Panc1 (cell line): Measurements from ENCODE around the gene MSMP. TPM values are rescaled to one million over a fixed set of nuclear protein-coding genes. Genes with fewer than 3 reads are reported as not detected.

Source experiments
- ATAC-seq: fragments of 200-7000 bp; cut with Tn5 transposase; 2 replicates; pipeline ENCODE4 v1.9.1; 2020; ENCODE audit warnings: mild to moderate bottlenecking, moderate library complexity
- BruUV-seq: library from RNA; stranded (reverse); fragments of 400-500 nt; replicated peaks from 2 replicates; lab custom pipeline; 2021; lab: Mats Ljungman, UMichigan
- CTCF ChIA-PET: fragments of 300-600 bp; sonication (Branson Sonifier 250); formaldehyde crosslinking; loops from one replicate; lab custom pipeline; 2022; ENCODE audit warnings: antibody characterized with exemption; lab: Charles Lee
- POLR2A ChIA-PET: fragments of 300-600 bp; sonication (Branson Sonifier 250); formaldehyde crosslinking; loops from one replicate; lab custom pipeline; 2022; ENCODE audit warnings: antibody characterized with exemption; lab: Charles Lee
- DNase-seq: peaks from one replicate; pipeline ENCODE4 v3.0.0-alpha.2; 2010; ENCODE audit warnings: low read depth, low spot score
- H3K27ac ChIP-seq: 2 replicates; pipeline ENCODE4 v1.5.1; 2011; ENCODE audit warnings: mild to moderate bottlenecking, low read length, inconsistent platforms
- H3K27me3 ChIP-seq: fragments of 200-500 bp; sonication (Bioruptor generic); 2 replicates; pipeline ENCODE4 v1.6.0; 2014; ENCODE audit warnings: low read length, inconsistent platforms; ENCODE audit not compliant: control insufficient read depth, insufficient read depth
- H3K36me3 ChIP-seq: fragments of 200-500 bp; sonication (Bioruptor generic); 2 replicates; pipeline ENCODE4 v1.5.1; 2014; ENCODE audit warnings: inconsistent platforms, mild to moderate bottlenecking, low read length, moderate library complexity; ENCODE audit not compliant: control insufficient read depth, insufficient read depth
- H3K4me1 ChIP-seq: 2 replicates; pipeline ENCODE4 v1.5.1; 2011; ENCODE audit warnings: inconsistent platforms, mild to moderate bottlenecking, low read length, moderate library complexity; ENCODE audit not compliant: control insufficient read depth, insufficient read depth
- H3K4me3 ChIP-seq, 2 experiments: 2 replicates each; pipeline ENCODE4 v1.5.1; 2011 to 2012; ENCODE audit warnings: low read depth in 2 of 2, low read length in 2 of 2, mild to moderate bottlenecking in 2 of 2, inconsistent platforms in 1 of 2, moderate library complexity in 1 of 2
- H3K9me3 ChIP-seq: fragments of 200-500 bp; sonication (Bioruptor generic); 2 replicates; pipeline ENCODE4 v1.5.1; 2014; ENCODE audit warnings: low read depth, mild to moderate bottlenecking, inconsistent platforms, low read length, moderate library complexity; ENCODE audit not compliant: control insufficient read depth, insufficient read depth
- POLR2AphosphoS5 ChIP-seq: IDR thresholded peaks from 2 replicates; pipeline ENCODE4 v1.6.1; 2012; ENCODE audit warnings: mild to moderate bottlenecking, low read depth, low read length, moderate library complexity
- SIN3A ChIP-seq: IDR thresholded peaks from 2 replicates; pipeline ENCODE4 v1.6.1; 2012; ENCODE audit warnings: low read depth, mild to moderate bottlenecking, low read length, moderate library complexity, borderline replicate concordance; ENCODE audit not compliant: insufficient read depth
- TCF7L2 ChIP-seq: IDR thresholded peaks from 2 replicates; pipeline ENCODE4 v1.6.1; 2011; ENCODE audit warnings: mild to moderate bottlenecking, low read depth, low read length, inconsistent platforms
- in situ Hi-C: cut with HindIII; loops from 2 replicates; pipeline ENCODE4 v1.10.0; 2016; ENCODE audit warnings: low sequenced_read_pairs, low pct_unique_long_range_greater_than_20kb
- intact Hi-C: fragments of 100-400 bp; cut with micrococcal nuclease; formaldehyde crosslinking; loops from one replicate; pipeline ENCODE4 v1.10.0; 2022; ENCODE audit not compliant: unreplicated experiment
- total RNA-seq: library from RNA; stranded (reverse); gene quantifications from one replicate; pipeline ENCODE4 v1.2.1, GENCODE V29; 2021; ENCODE audit not compliant: unreplicated experiment
- TF ChIP-seq, protein P1 (sequence below): fragments of 450-650 bp; IDR thresholded peaks from 2 replicates; pipeline ENCODE4 v1.5.1; 2017; ENCODE audit warnings: mild to moderate bottlenecking
- TF ChIP-seq, protein P2 (sequence below), 2 experiments: IDR thresholded peaks; 2 replicates each; pipeline ENCODE4 v1.6.1; 2011 to 2012; ENCODE audit warnings: low read depth in 2 of 2, control low read depth in 1 of 2, low read length in 1 of 2, mild to moderate bottlenecking in 1 of 2, moderate library complexity in 1 of 2; ENCODE audit not compliant: insufficient read depth in 1 of 2

Gene MSMP
- total RNA-seq, 1 experiment from 2014 or later, result 1.4 TPM

DNA sequence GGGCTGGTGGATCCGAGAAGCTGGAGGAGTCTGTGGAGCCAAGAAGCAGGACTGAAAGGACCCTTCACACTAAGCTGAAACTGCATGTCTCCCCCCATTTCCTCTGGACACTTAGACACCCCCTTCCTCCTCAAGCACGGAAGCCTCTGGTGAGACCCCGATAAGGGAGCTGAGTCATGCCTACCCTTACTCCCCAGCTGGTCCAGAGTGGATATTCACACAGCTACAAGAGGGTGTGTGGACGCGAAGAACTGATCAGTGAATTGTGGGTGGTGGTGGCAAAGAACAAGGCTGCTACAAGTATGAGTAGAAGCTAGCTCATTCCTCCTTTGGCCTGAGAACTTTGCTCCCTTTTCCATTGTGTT lies 26.4 kb downstream of the MSMP start:
- intact Hi-C loops, result loop anchor here (5.0 kb wide), 1 partner anchor 65 kb away; no protein-coding TSS in a partner anchor
- DNase-seq, result no peak
- CTCF ChIA-PET, result interaction anchor here (0.8 to 1.0 kb wide), 2 partner anchors 31 to 124 kb away, joined by 3 read pairs; no protein-coding TSS in a partner anchor

DNA sequence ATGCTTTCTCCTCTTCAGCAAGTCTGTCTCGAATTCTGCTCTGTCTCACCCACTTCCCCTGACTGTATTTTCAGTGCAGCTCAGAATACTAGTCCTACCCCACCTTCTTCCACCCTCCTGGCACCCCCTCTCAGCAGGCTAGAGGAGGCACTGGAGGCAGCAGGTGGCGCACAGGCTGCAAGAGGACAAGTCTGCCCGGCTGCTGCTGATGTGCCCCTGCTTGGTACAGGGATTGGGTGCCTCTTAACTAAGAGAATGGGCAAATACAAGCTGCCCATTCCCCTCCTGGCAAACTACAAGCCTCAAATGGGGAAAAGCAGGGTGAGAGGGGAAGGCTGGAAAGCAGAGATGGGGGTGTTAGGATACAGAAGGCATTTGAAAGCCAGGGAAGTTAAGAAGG lies 27.1 kb downstream of the MSMP start:
- Histone ChIP-seq H3K27ac (no peak overlapping the region), H3K4me3 (no peak overlapping the region), H3K36me3 (peaks cover 7% of the 10 kb centered on the region), H3K27me3 (no peaks in the 10 kb centered on the region), H3K9me3 (no peaks in the 10 kb centered on the region), H3K4me1 (peaks cover 28% of the 10 kb centered on the region)
- BruUV-seq, result no TSS peak
- intact Hi-C loops (loop anchor here (5.0 kb wide), 1 partner anchor 65 kb away; no protein-coding TSS in a partner anchor), in situ Hi-C loops (no loop called here)
- no peak for ATAC-seq
- DNase-seq, result no peak
- ChIA-PET CTCF (no interaction called here), POLR2A (no interaction called here)
- no peak for TF ChIP-seq POLR2AphosphoS5
- TF ChIP-seq TCF7L2, result no peak
- no peak for TF ChIP-seq SIN3A
- TF ChIP-seq, protein P1, sequence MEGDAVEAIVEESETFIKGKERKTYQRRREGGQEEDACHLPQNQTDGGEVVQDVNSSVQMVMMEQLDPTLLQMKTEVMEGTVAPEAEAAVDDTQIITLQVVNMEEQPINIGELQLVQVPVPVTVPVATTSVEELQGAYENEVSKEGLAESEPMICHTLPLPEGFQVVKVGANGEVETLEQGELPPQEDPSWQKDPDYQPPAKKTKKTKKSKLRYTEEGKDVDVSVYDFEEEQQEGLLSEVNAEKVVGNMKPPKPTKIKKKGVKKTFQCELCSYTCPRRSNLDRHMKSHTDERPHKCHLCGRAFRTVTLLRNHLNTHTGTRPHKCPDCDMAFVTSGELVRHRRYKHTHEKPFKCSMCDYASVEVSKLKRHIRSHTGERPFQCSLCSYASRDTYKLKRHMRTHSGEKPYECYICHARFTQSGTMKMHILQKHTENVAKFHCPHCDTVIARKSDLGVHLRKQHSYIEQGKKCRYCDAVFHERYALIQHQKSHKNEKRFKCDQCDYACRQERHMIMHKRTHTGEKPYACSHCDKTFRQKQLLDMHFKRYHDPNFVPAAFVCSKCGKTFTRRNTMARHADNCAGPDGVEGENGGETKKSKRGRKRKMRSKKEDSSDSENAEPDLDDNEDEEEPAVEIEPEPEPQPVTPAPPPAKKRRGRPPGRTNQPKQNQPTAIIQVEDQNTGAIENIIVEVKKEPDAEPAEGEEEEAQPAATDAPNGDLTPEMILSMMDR, result no peak
- TF ChIP-seq, protein P2, sequence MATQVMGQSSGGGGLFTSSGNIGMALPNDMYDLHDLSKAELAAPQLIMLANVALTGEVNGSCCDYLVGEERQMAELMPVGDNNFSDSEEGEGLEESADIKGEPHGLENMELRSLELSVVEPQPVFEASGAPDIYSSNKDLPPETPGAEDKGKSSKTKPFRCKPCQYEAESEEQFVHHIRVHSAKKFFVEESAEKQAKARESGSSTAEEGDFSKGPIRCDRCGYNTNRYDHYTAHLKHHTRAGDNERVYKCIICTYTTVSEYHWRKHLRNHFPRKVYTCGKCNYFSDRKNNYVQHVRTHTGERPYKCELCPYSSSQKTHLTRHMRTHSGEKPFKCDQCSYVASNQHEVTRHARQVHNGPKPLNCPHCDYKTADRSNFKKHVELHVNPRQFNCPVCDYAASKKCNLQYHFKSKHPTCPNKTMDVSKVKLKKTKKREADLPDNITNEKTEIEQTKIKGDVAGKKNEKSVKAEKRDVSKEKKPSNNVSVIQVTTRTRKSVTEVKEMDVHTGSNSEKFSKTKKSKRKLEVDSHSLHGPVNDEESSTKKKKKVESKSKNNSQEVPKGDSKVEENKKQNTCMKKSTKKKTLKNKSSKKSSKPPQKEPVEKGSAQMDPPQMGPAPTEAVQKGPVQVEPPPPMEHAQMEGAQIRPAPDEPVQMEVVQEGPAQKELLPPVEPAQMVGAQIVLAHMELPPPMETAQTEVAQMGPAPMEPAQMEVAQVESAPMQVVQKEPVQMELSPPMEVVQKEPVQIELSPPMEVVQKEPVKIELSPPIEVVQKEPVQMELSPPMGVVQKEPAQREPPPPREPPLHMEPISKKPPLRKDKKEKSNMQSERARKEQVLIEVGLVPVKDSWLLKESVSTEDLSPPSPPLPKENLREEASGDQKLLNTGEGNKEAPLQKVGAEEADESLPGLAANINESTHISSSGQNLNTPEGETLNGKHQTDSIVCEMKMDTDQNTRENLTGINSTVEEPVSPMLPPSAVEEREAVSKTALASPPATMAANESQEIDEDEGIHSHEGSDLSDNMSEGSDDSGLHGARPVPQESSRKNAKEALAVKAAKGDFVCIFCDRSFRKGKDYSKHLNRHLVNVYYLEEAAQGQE (IDR thresholded peaks at IDR 0.05; ENCODE audit: insufficient read depth in 1 of 2, low read depth in 2 of 2, low read length in 1 of 2), result no peak

More for the DNA sequence above, 26.4 kb downstream of the MSMP start:
- TF ChIP-seq SIN3A (no peak), TCF7L2 (no peak), POLR2AphosphoS5 (no peak)
- TF ChIP-seq, protein P1, result no peak
- TF ChIP-seq, protein P2 (IDR thresholded peaks at IDR 0.05; ENCODE audit: insufficient read depth in 1 of 2, low read depth in 2 of 2, low read length in 1 of 2), result no peak
- peaks cover 28% of the 10 kb centered on the region for H3K4me1 ChIP-seq
- H3K9me3 ChIP-seq, result no peaks in the 10 kb centered on the region
- peaks cover 2% of the 10 kb centered on the region for H3K36me3 ChIP-seq
- in situ Hi-C loops, result no loop called here
- H3K27me3 ChIP-seq, result no peaks in the 10 kb centered on the region
- 0 out of 2 replicates have a peak overlapping the region, but pooled peaks have one; percentile 1 for H3K27ac ChIP-seq
- H3K4me3 ChIP-seq, result no peak overlapping the region
- no peak for ATAC-seq
- POLR2A ChIA-PET, result no interaction called here
- no TSS peak for BruUV-seq
